ENCODE data around the gene RFC2. TPM values are rescaled to one million over a fixed set of nuclear protein-coding genes. Genes with fewer than 3 reads are reported as not detected.
"Not testable (repeated sequence)": the region's sequence is repeated elsewhere in the genome, so short reads cannot be mapped to it uniquely, and the experiment has no call there.

Gene RFC2
- total RNA-seq, 2 donors from 2014 or later: 13.8 to 14.3 TPM

DNA sequence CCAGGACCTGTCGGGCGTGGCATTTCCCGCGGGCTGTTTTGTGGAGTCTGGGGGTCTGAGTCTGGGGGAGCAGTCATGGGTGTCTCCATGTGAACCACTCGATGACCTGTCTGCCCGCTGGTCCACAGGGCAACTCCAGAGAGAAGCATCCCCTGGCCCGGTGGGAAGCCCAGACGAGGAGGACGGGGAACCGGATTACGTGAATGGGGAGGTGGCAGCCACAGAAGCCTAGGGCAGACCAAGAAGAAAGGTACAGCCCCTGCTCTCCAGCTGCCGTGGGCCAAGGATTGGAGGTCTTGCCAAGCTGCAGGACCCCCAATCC lies 29.7 kb downstream of the RFC2 start:
- intact Hi-C loops (cut with DNase I): no loop called here
- ATAC-seq (no peak), DNase-seq (no peak)

DNA sequence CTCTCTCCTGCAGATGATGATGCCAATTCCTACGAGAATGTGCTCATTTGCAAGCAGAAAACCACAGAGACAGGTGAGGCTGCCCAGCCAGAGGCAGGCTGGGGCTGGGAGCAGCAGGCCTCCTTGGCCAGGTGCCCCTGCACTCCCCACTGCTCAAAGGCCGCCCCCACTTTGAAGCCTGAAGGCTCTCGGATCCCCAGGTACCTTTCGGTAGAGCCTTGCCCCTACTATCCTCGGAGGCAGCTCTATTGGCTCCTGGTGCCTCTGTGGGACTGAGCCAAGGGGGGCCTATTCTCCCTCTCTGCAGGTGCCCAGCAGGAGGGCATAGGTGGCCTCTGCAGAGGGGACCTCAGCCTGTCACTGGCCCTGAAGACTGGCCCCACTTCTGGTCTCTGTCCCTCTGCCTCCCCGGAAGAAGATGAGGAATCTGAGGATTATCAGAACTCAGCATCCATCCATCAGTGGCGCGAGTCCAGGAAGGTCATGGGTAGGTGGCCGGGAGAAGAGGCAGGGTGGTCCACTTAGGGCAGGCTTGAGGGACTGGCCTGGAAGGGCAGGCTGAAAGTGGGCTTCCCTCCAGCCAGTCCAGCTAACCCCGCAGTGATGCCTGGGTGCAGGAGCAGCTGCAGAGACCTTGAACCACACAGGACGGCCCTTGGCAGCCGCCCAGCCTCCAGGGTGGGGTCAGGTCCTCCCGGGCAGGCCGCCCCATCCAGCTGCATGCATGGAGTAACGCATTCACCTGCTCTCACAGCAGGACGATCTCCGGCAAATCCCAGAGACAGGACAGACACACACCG lies 30.3 kb downstream of the RFC2 start:
- intact Hi-C loops (cut with DNase I): no loop called here
- ATAC-seq: no peak
- no peak for DNase-seq

DNA sequence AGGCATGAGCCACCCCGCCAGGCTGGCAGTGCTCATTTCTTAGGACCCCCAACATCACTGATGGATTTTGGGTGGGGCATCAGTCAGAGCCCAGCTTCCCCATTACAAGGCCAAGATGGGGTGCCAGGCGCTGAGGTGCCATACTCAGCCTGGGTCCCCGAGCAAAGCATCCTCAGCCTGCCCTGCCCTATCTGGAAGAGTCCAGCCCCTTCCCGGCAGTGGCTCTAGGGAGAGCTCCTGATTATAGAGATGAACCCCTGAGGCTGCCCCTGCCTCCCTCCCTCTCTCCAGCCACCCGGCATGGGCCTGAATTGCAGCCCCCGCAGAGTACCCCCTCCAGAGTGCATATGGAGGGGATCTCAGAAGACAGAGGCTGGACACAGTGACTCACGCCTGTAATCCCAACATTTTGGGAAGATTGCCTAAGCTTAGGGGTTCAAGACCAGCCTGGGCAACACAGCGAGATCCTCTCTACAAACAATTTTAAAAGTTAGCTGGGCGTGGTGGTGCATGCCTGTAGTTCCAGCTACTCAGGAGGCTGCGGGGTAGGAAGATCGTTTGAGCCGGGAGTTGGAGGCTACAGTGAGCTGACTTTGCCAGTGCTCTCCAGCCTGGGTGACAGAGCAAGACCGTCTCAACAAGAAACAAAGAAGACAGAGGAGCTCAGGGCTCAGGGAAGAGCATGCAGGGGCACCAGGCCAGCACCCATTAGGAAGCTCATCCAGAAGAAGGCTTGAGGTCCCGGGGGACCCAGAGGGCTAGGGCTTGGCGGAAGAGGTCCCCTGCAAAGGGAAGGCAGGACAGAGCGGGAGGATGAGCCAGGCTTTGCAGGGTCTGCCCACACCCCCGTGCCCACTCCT lies 31.1 kb downstream of the RFC2 start:
- no peak for ATAC-seq
- intact Hi-C loops (cut with DNase I): no loop called here
- no peak for DNase-seq

DNA sequence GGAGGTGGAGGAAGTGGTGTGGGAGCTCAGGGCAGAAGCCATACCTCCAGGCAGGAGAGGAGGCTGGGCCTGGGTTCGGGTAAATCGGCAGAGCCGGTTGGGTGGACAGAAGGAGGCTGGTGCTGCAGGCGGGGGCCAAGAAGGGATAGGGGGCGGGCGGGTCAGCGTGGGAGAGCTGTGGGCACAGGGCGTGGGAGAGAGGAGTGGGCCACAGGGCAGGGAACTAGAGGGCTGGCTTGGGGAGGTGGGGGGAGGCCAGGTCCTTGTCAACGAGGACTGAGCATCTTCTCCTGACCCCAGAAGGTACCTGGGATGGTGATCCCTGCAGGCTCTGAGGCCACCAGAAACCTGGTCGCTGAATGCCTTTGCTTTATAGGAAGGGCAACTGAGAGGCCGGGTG lies 32.5 kb downstream of the RFC2 start:
- no peak for ATAC-seq
- intact Hi-C loops (cut with DNase I): no loop called here
- DNase-seq: no peak

DNA sequence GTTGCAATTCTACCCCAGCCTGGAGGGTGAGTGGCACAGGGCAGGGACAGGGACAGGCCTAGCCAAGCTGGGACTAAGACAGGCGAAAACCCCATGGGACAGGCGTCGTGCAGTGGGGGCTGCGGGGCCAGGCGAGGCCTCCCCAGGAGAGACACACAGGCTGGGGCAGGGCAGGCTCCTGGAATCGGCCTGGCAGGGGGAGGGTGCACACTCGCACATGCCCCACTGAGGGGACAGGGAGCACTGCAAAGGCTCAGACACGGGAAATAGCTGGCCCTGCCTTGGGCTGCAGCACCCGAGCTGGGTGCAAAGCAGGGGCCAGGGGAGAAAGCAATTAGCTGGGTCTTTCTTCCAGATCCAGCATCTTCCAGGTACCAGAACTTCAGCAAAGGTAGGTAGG lies 34.0 kb downstream of the RFC2 start:
- DNase-seq: no peak
- no peak for ATAC-seq
- intact Hi-C loops (cut with DNase I): no loop called here

DNA sequence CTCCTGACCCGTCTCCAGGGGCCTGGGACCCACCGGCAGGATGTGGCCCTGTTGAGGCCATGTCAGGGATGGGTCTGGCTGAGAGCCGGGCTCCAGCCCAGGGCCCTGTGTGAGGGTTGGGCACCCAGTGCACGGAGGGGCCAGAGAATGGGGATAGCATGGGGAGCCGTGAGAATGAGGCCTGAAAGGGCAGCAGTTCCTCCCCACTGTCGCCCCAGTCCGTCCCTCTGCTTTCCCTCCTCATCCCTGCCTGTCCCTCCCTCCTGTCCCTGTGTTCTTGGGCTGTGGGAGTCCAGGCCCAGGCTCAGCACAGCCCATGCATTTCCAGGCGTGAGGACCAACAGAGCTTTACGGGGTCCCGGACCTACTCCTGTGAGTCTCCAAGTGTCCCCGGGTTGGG lies 34.8 kb downstream of the RFC2 start:
- no peak for DNase-seq
- intact Hi-C loops (cut with DNase I): no loop called here
- no peak for ATAC-seq

DNA sequence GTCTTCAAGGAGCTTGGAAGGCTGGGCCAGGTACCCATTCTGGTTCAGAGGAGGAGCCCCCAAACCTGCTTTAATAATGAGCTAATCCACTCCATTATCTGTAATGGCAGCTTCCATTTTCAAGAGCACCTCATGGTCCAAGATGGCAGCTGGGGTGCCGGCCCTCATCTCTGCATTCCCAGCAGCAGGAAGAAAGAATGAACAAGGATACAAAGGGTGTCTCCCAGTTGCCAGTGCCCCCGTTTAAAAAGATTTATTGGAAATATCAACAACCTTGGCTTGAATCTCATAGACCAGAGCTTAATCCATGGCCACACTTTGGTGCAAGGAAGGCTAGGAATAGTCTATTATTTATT lies 35.9 kb downstream of the RFC2 start:
- intact Hi-C loops (cut with DNase I): no loop called here
- DNase-seq (no peak), ATAC-seq (no peak)

DNA sequence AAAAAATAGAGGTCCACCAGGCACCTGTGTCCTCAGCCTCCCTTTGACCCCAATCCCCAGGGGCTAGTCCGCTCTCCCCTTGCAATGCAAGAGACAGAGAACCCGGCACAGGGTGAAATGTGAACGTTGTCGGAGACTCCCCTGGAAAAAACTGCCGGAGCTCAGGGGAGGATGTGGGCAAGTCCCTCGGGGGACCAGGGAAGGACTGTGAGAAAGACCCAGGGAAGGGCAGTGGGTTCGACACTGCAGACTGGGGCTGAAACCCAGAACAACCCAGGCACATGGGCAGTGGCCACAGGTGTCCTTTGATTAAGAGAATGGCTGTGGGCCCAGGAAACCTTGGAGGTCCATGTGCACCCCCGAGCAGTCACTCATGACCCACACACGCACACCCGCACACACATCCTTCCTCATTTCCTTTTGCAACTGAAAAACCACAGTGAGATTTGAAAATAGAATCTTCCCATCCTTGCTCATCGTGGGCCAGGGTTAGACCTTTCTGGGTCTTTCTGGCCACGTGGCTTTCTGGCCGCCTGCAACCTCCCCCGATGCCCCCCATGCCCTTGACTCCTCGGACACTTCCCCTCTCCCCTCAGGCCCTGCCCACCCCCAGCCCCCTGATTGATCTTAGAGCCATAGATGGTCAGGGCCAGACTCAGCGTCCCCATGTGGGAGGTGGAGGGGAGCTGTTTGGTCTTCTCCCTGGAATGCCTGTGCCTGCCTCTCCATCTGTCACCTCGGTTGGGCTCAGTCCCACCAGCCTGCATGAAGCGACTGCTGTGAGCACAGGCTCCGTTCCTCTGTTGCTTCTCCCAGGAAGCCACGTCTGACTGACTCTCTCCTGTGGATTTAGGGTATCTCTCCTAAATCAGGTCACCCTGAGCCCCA lies 36.5 kb downstream of the RFC2 start:
- ATAC-seq (peak in 1 of 2 donors; percentile 23), DNase-seq (no peak)
- intact Hi-C loops (cut with DNase I): no loop called here

DNA sequence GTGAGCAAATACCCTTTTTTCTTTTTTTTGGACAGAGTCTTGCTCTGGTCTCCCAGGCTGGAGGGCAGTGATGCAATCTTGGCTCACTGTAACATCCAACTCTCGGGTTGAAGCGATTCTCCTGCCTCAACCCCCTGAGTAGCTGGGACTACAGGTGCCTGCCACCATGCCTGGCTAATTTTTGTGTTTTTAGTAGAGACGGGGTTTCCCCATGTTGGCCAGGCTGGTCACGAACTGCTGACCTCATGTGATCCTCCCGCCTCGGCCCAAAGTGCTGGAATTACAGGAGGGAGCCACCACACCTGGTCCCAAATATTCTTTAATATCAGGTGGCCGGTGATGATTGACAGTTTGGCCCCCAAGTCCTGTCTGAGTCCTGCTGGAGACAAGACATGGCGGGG lies 37.8 kb downstream of the RFC2 start:
- no peak for DNase-seq
- no peak for ATAC-seq
- intact Hi-C loops (cut with DNase I): no loop called here

DNA sequence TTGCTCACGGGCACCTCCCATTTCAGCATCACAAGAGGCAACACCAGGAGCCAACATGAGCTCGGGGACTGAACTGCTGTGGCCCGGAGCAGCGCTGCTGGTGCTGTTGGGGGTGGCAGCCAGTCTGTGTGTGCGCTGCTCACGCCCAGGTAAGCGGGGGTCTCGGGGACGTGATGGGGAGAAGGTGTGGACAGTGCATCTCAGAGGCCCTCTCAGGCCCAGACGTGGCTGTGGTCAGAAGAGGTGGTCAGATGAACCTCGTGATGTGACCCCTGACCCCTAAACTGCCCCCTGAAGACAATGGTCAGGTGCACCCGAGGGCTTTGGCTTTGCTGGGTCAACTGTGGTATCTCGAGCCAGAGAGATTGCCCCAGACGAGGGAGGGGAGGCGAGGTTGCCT lies 38.3 kb downstream of the RFC2 start:
- DNase-seq (no peak), ATAC-seq (no peak)
- intact Hi-C loops (cut with DNase I): no loop called here

DNA sequence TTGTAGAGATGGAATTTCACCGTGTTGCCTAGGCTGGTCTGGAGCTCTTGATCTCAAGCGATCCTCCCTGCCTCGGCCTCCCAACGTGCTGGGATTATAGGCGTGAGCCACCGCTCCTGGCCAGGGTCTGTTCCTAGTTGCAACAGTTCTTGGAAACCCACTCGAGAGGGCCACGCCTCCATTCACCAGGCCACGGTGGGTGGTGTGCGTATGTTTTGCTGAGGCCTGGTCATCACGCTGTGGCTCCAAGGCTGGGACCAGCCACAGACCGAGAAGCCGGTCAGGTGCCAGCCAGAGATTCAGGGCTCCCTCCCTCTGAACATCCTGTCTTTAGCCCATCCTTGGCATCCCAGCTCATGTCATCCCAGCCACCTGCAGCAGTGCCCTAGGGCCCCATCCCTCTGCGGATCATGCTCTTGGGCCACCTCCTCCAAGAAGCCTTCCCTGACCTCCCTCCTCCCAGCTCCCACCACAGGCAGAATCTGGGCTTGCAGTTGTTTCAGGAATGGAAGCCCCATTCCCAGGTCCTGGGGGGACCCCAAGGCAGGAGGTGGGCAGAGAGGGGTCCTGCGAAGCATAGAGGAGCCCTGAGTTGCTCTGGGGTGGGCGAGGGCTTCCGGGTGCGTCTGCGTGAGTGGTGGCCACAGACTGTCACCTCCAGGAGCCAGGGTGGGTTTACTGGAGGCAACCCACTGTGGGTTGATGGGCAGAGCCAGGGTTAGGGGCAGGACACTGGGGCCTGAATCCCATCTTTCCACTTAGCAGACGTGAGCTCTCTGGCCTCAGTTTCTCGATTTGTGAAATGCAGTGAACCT lies 39.2 kb downstream of the RFC2 start:
- intact Hi-C loops (cut with DNase I): no loop called here
- ATAC-seq (no peak), DNase-seq (no peak)

DNA sequence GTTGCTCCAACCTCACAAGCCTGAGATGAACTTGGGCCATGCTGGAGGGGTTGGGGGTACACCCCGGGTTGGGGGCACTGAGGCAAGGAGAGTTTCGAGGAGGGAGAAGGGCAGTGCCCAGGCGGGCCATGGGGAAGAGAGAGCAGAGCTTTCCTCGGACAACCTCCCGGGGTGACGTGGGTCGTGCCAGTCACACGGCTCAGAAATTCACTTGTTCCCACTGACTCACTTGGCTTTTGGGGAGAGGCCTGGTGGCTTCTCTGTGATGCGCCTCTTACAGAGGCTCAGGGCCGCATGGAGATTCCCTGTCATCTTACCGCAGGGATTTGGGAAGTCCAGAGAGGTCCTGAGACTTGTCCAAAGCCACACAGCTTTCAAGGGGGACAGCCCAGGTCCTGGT lies 41.5 kb downstream of the RFC2 start:
- no peak for DNase-seq
- intact Hi-C loops (cut with DNase I): no loop called here
- ATAC-seq: no peak

DNA sequence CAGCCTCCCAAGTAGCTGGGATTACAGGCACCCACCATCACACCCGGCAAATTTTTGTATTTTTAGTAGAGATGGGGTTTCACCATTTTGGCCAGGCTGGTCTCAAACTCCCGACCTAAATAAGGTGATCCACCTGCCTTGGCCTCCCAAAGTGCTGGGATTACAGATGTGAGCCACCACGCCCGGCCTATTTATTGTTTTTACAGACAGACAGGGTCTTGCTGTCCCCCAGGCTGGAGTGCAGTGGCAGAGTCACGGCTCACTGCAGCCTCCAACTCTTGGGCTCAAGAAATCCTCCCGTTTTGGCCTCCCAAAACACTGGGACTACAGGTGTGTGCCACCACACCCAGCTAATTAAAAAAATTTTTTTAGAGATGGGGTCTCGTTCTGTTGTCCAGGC lies 46.0 kb downstream of the RFC2 start:
- intact Hi-C loops (cut with DNase I): loop anchor here (5.0 kb wide), 3 partner anchors 141 to 341 kb away; no protein-coding TSS in a partner anchor
- not testable (repeated sequence) for ATAC-seq, DNase-seq

DNA sequence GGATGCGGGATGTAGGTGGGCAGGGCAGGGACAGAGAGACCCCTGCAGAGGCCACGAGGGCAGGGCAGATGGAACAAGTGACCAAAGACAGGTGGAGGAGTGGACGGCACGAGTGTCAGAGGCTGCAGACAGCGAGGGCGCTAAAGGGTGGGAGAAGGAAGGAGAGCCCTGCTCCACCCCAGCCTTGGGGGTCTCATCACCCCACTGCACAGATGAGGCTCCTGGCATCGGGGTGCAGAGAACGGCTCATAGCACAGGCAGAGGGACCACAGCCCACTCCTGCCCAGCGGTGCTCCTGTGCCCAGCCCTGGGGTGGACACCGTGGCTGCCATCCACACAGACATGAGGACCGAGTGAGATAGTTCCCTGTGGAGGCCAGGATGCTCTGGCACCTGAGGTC lies 46.6 kb downstream of the RFC2 start:
- intact Hi-C loops (cut with DNase I): loop anchor here (5.0 kb wide), 3 partner anchors 140 to 340 kb away; no protein-coding TSS in a partner anchor
- DNase-seq (no peak), ATAC-seq (no peak)

DNA sequence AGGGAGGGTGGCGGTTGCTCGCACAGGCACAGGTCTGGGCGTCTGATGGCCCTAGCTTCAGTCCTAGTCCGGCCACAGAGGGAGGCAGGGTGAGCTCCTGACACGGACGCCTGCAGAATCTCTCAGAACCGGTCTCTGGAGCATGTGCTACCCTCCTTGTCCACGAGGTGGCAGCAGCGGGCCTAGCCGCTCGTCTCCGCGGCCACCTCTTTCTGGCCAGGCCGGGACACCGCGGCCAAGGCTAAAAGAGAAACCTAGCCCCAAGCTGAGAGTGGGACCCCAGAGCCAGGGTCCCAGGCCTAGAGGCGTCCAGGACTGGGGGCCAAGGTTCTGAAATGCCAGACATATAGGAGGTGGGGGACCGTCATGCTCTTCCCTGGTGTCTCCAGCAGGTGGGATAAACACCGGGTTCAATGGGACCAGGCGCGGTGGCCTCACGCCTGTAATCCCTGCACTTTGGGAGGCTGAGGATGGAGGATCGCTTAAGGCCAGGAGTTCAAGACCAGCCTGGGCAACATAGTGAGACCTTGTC lies 47.5 kb downstream of the RFC2 start:
- intact Hi-C loops (cut with DNase I): loop anchor here (1.0 to 5.0 kb wide), 4 partner anchors 139 to 339 kb away; no protein-coding TSS in a partner anchor
- ATAC-seq (peak; percentile 74 to 80), DNase-seq (peak; percentile 88)

DNA sequence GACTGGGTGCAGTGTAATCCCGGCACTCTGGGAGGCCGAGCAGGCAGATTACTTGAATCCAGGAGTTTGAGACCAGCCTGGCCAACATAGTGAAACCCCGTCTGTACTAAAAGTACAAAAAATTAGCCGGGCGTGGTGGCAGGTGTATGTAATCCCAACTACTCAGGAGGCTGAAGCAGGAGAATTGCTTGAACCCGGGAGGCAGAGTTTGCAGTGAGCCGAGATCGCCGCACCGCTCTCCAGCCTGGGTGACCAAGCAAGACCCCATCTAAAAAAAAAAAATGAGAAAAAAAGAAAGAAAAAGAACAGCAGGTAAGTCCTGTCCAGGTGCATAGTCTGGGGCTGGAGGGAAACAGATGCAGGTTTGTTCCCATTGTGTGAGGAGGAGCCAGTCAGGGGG lies 48.1 kb downstream of the RFC2 start:
- not testable (repeated sequence) for ATAC-seq, DNase-seq
- intact Hi-C loops (cut with DNase I): loop anchor here (1.0 to 5.0 kb wide), 4 partner anchors 139 to 339 kb away; no protein-coding TSS in a partner anchor

DNA sequence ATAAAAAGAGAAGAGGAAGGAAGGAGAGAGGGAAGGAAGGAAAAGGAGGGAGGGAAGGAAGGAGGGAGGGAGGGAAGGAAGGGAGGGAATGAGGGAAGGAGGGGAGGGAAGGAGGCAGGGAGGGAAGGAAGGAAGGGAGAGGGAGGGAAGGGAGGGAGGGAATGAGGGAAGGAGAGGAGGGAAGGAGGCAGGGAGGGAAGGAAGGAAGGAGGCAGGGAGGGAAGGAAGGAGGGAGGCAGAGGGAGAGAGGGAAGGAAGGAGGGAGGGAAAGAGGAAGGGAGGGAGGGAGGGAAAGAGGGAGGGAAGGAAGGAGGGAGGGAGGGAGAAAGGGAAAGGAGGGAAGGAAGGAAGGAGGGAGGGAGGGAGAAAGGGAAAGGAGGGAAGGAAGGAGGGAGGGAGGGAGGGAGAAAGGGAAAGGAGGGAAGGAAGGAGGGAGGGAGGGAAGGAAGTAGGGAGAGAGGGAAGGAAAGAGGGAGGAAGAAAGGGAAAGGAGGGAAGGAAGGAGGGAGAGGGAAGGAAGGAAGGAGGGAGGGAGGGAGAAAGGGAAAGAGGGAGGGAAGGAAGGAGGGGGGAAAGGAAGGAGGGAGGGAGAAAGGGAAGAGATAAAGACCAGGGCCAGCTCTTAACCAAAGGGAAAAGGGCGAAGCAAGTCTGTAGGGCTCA lies 50.1 kb downstream of the RFC2 start:
- no peak for ATAC-seq
- intact Hi-C loops (cut with DNase I): no loop called here
- peak; percentile 3 for DNase-seq
